ENCODE results near the gene WNK1.

- TF ChIP-seq POLR2AphosphoS5 (IDR thresholded peaks at IDR 0.05; ENCODE audit: low read depth, low read length) (no peak), TBP (IDR thresholded peaks at IDR 0.05; ENCODE audit: low read depth, low read length) (no peak), CTCF (IDR thresholded peaks at IDR 0.05; ENCODE audit: control extremely low read depth in 1 of 3, insufficient read depth in 1 of 3, low read depth in 1 of 3, low read length in 3 of 3) (no peak), TEAD4 (IDR thresholded peaks at IDR 0.05; ENCODE audit: low read depth, low read length) (no peak), RAD21 (IDR thresholded peaks at IDR 0.05 in 1 of 2, conservative IDR thresholded peaks at IDR 0.05 in 1 of 2; ENCODE audit: low read depth in 2 of 2, low read length in 2 of 2) (no peak), FOSL1 (IDR thresholded peaks at IDR 0.05; ENCODE audit: insufficient read depth, low read depth, low read length) (no peak), MAX (IDR thresholded peaks at IDR 0.05) (no peak), POLR2A (IDR thresholded peaks at IDR 0.05; ENCODE audit: control extremely low read depth in 1 of 2, low read depth in 2 of 2, low read length in 2 of 2) (no peak), RFX5 (IDR thresholded peaks at IDR 0.05; ENCODE audit: borderline replicate concordance, low read depth, low read length) (no peak), BRCA1 (IDR thresholded peaks at IDR 0.05; ENCODE audit: low read depth, low read length) (no peak), EZH2 (IDR thresholded peaks at IDR 0.05; ENCODE audit: low read depth, low read length, severe bottlenecking) (no peak)
Observed at GRCh38 chr12:894226-894625, 141.8 kb downstream of the WNK1 start.

All from H1 (cell line).